NCI-H2107 treated with DMSO at 0.1 percent for 48 hours (cell line): ENCODE data around the gene WDSUB1.

Experiments used
- DNase-seq: peaks from one replicate; lab custom pipeline; 2025; ENCODE audit not compliant: unreplicated experiment; lab: John Stamatoyannopoulos, UW

Gene WDSUB1

DNA sequence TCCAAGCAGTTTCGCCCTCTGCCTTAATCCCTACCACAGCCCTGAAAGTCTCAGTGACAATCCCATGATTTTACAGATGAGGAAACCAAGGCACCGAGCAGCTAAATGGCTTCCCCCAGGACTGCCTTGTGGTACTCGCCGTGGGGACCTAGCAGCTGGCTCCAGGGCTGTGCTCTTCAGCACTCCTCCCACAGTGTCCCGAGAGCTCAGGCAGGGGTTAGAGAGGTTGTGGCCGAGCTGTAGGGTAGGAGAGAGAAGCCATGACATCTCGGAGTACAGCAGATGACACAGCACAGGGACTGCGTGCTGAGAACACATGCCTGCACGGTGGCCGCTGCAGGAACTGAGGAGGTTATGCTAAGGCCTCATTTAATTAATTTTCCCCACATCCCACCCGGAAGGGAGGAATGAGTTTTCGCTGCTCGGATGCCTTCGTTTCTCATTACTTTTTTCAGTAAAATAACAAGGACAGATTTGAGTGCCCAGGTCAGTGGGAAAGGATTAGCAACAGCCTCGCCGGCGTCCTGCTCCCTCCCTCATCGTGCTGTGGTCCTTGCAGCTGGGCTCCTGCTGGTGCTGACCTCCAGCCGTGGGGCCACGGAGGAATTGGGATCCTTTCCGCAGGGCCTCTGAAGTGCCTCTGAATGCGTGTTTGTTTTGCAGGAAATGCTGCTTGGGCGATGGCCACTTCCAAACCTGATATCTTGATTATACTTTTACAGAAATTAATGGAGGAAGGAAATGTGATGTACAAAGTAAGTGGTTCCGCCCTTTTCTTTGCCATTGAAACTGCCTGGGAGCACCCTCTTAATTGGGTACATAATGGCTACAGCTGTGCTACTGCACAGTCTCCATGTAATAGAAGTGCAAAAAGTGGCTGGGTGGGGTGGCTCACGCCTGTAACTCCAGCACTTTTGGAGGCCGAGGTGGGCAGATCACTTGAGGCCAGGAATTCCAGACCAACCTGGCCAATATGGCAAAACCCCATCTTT lies 61.2 kb downstream of the WDSUB1 start:
- DNase-seq, result peak; percentile 8

DNA sequence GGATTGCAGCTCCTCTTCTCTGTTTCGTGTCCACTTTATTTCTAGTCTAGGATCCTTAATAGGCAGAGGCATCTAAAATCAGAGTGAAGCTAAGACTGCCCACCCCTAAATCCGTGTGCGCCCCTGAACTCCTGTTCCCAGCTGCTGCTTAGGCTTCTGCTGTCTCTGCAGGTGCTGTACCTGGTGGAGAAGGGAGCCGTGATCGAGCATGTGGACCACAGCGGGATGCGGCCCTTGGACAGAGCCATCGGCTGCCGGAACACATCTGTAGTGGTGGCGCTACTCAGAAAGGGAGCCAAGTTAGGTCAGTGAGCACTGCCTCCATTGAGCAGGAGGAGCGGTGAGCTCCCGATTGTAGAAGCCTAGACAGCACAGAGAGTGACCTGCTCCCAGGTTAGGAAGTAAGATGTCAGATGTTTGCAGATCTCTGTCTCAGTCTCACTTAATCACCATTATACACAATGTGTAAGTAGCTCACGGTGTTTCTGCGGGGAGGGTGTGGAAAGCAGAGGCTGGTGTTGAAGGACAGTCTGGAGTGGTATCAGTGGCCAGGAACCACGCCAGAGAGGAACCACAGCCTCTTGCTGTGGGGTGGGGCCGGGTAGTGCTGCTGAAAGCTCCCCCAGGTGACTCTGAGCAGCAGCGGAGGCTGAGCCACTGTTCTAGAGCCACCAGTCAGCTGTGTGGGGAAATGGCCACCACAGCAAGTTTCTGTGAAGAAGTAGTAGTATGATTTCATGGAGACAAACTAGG lies 62.3 kb downstream of the WDSUB1 start:
- no peak for DNase-seq

DNA sequence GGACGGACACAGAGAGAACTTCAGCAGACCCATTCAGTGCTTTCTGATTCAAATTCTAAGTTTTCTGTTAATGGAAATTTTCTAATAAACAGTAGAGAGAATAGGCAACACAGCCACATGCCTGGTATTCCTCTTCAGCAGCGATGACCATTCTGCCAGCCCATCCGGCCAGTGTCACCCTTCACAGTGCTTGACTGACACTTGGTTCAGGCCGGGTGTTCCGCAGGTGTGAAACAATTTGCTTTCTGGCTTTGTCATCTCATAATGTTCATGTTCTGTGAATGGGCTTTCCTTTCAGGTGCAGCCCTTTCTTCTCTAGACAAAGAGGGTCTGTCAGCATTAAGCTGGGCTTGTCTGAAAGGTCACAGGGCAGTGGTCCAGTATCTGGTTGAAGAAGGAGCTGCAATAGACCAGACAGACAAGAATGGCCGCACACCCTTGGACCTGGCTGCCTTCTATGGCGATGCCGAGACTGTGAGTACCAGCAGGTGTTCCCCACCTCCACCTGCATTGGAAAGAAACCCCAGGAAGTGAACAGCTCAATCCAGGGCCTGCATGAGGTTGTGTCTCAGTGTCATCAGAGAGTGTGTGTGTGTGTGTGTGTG lies 67.0 kb downstream of the WDSUB1 start:
- no peak for DNase-seq

DNA sequence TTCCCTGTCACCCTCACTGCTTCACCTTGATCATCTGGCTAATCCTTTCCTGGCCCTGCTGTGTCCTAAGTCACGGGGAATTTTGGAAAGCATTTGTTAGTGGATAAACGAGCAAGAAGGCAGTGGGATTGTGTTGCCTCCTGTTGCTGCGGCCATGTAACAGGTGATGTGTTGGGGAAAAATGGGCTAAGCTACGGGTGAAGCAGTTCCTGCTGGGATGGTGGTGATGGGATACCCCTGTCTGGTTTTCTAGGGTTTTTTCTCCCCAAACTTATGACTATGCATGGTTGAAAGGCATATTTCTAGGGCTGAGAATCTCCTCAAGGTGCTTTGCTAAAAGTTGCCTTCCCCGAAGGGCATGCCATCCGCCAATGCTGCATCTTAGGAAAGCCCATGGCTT lies 68.1 kb downstream of the WDSUB1 start:
- no peak for DNase-seq

DNA sequence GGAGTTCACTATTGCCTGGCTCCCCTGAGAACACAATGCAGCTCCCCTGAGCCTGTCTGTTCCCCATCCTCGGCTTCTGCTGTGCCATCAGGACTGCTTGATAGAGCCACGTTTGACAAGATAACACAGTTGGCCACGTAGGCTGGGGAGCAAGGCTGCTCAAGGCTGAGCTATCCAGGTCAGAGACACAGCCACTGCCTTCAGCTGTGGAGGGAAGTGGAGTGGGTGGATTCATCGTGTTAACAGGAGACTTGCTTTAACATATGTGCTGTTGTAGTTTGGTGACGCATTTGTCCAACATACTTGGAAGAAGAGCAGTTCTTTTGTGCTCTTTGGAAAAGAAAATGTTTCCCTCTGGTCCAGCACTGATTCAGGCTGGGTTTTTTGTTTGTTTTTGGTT lies 68.8 kb downstream of the WDSUB1 start:
- no peak for DNase-seq

DNA sequence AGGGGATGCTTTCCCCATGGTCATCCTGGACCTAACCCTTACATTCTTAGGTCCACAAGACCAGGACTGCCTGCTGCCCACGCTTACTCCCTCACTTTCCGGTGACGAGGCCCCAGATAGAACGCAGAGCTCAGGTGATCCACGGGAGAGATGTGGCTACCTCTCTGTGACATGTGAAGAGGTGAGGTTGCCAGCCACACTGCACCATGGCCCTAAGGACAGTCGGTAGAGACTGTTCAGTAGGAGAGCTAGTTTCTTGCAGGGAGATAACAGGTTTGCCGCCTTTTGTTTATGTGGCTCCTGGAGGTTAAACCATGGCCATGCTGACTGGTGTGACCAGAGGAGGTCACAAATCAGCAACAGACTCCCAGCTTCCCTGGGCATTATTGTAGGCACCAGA lies 71.4 kb downstream of the WDSUB1 start:
- DNase-seq, result no peak

DNA sequence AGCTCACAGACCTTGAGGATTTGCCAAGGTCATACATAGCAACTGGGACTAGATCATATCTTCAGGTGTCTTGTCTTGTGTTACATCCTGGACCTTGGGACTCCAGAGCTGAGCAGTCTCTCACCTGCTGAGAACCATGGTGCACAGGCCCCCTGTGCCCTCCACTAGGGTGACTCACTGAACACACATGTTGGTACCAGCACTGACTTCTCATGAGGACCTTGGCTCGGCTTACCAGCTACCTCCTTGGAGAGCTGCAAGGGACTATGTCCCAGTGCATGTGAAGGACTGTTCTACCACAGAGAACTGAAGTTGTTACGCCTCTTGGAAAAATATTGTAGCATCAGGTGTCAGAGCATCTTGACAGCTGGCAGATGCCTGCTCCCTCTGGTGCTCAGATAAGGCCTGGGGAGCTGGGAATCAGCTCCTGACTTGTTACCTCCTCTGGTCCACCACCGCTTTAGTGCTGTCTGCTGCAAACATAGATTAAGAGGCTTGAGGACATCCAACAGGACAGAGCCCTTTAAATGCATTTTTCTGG lies 72.1 kb downstream of the WDSUB1 start:
- DNase-seq, result no peak

DNA sequence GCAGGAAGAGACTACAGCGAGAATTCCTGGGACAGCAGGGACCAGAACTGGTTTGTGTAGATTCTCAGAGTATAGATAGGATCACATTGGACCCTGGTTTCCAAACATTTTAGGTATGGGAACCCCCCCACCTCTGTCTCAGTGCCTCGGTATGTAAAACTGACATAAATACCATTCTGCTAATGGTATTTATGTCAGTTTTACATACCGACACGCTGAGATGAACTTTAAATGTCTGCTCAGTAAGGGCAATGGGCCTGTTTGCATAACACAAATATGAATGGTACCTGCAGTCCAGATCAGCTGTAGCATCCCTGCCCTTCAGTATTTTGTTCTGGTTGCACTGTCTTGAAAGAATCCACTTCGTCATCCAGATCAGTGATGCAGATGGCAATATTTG lies 73.2 kb downstream of the WDSUB1 start:
- no peak for DNase-seq

DNA sequence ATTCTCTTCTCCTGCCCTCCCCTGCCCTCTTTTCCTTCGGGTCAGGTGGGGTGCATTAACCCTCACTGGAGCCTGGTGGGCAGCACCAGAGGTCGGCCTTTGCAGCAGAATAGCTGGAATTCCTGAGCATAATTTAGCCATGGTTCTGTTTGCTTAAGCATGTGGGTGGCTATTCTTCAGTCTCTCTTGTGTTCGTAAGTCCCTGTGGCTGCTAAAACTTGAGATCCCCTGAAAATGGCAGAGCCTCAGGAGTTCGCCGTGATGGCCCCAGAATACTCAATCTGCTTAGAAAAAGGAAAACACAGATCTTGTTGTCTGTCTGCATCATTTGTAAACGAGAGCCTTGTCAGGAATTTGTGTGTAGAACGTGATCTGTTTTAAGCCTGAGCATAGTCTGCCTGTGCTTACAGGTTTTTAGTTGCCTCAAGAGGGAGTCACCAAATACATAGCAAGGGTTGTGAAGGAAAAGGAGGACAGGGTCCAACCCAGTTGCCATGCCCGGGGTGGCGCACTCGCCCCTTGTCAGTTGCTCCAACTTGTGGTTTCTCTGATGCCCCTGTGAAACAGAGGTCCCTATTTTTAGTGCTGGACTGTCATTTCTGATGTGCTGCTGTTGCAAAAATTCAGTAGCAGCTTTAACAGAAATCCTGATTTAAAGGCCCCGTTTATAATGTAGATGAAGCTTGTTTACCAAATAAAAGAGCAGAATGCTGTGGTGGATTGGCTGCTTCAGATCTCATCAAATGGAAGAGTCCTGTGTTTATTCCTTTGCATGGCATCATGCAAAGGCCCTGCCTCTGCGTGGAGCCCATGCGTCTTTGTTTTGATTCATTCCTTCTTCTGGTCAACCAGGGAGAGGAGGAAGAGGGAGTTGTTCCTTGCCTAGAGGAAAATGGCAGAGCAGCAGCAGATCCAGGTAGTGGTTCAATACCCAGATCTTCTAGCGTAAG lies 74.8 kb downstream of the WDSUB1 start:
- DNase-seq, result no peak

DNA sequence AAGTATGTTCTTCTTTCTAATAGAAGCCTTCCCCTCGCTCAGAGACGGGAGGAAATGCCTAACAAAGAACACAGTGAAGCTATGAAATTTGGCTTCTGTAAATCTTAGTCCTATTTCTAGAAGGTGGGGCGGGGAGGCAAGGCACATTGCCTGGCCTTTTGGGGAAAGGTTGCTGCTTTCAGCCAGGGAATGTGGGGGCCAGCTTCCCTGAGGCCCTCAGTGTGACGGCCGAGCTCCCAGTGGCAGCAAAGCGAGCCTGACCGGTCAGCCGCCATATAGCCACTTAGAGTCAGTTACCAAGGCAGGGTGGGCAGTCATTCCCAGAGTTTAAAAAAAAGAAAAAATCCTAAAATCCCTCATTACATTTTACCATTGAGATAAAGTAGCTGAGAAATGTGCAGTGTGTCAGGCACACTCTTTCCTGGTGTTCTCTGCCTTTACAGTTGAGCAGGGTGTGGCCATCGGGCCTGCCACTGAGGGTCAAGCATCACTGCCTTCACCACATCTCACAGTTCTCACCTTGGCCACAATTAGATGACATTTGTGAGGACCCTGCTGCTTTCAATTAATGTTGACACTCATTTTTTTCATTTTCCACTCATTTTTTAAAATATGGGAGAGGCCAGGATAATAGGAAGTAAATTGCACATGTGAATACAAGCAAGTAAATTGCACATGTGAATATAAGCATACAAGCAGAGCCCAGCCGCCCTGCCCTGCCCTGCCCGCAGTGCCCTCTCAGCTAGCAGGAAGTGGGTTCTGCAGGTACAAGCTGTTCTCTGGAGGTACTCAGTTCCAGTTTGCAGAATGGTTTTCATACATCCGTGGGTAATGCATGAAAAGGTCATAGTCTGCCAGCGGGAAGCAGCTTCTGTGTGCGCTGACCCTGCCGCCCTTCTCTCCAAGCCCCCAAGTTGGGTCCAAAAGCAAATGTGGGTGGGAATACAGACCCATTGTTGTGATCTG lies 76.9 kb downstream of the WDSUB1 start:
- no peak for DNase-seq

DNA sequence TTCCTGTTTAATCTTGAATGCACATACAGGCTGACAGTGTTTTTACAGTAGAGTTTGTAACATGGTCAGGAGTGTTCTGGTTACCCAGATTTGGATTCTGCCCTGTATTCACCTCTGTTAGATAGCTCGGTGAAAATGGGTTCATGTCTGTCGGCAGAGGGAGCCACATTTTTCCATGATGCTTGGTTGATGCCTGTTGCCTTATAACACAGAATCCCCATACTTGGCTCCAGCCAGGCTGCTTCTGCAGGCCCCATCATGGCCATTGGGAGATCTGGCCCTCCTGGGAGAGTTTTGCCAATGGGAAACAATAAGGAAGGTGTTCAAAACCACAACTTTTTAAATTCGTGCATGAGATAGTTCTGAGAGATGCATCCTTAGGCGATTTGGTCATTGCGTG lies 78.1 kb downstream of the WDSUB1 start:
- no peak for DNase-seq

DNA sequence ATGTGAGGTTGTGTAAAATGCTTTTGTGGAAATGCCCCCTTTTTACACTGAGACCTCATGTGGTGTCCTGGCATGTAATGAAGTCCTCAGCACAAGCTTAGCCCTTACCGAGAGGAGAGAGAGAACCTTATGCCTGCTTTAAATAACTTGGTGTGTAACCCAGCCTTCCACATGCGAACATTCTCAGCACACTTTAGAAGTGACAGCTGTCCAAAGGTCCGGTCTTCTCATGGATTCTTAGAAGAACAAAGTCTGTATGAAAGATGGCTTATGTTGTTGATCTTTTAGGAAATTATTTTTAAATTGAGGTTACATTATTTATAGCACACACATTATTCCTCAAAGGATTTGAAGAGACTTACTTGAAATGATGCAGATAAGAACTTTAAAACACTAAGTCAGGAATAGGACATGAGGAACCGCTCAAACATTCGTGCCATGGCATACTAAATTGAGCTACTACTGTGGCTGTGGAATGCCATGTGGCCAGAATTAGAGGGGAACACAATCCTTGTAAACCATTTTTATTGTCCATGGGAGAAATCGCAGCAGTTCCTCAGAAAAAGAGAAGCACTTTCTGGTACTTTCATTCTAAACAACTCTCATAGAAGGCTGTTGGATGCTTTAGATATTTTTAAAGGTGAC lies 79.6 kb downstream of the WDSUB1 start:
- DNase-seq, result no peak

DNA sequence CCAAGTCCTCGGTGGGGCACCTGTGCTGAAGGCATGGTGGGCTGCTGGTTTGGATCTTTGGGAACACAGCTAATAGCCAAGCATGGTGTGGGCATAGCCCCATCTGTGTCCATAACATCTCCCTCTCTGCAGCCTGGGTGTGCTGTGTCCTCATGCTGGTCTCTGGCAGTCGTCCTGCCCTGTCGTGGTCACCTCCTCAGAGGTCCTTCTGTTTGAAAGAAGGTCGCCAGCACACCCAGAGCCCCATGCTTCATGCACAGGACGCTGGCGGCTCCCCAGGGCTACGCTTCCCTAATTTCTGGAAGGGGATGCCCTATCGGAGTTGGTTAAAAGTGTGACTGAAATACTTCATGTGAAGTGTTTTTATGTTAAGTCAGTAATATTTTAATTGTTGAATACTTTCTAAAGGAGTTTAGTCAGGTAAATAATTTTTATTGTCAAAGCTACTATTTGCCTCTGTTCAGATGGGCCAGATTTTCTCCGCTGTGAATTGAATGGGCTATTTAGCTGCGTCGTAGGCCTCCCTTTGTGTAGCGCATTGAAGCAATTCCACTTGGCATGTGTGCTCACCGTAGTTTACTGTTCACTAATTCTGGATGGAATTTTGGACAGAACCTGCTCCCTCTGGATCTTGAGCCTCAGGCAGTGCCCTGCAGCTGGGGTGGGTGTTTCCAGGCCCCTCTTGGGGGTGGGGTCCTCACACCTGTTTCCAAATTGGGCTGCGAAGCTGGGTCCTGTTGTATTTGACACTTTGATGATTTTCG lies 81.9 kb downstream of the WDSUB1 start:
- no peak for DNase-seq

DNA sequence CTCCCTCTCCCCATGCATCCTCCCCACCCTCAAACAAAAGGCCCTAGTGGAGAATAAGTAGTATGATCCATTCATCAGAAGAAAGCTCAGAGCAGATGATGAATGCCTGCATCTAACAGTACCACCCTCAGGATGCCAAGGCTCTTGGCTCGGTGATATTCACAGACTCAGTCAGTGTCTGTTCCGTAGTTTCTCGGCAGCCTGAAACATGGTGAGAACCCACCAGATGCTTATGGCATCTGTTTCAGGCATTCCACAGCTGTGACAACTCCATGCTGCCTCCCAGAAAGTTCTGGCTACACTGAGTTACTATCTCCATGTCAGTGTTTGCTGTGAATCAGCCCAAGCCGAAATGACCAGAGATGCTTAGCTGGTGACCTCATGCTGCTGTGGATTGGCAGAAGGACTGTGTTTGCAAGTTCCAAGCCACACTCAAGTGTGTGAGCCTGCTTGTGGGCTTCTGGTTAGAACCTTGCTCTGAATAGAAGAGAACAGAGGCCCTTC lies 83.9 kb downstream of the WDSUB1 start:
- no peak for DNase-seq

DNA sequence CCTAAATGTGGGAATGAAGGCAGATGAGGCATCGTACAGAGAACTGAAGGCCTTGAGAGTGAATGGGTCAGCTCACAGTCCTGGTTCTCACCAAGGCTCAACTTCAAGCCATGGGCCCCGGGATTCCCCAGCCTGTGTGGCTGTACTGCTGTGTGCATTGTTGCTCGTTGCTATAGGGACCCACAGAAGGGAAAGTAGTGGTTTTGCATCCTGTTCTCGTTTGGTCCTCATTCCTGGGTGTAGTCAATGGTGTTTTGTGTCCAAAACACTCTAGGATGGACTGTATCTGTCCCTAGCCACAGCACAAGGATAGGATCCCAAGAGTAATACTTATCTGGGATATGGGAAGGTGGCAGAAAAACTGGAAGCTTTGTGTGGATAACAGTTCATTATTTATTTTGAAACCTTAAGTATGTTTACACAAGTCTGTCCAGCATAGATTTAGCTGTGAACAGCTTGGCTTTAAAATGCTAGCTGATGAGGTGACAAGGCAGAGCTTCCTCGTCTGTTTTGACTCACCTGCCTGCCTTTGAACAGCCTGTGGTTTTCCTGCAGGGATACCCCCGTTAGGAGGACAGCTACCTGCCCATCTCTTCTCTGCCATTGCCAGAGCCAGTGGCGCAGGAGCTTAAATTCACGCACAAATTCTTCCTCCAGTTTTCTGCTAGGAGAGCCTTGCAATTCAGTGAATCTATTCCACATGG lies 85.0 kb downstream of the WDSUB1 start:
- DNase-seq, result no peak

DNA sequence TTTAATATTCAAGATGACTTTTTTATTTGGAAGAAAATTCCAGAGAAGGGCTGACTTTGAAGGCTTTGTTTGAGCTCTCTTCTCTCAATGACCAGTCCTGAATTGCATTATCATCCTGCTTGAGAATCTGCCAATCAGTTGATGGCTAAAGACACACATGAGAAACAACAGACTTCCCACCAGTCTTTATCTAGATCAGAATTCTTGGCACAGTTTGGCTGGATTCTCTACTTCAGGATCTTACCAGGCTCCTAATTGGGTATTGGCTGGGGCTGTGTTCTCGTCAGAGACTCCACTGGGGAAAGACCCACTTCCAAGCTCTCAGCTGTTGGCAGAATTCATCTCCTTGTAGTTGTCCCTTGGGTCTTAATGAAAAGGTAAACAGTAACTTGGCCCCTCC lies 86.0 kb downstream of the WDSUB1 start:
- no peak for DNase-seq

DNA sequence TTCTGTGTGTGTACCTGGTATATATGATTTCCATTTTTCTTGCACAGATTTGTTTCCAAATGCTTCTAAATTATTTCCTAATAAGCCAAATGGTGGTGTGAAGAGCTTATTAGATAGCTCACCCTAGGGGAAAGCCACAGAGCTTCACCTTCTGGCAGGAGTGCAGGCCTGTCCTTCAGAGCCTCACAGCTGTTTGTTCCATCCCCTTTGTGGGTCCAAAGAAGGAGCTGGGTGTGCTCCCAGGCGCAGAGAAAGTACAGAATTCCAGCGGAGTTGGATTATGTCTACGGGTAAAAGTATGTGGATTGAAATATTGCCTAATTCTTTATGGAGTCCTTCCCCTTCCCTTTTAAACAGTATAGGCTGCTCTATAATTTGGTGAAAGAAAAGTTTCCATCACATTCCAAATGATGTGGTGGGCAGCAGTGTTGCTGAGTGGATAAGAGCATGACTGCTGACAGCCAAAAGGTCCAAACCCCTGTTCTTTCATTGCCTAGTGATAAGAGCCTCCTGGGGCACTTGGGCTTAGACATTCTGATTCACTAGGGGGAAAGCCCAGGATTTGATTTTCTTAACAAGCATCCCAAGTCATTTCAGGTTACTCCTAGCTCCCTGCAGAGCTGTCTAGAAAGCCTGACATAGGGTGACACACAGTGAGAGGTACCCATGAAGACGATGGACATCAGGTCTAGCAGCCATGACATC lies 86.6 kb downstream of the WDSUB1 start:
- DNase-seq, result no peak
